Measurements from ENCODE around the gene OGFR. TPM values are rescaled to one million over a fixed set of nuclear protein-coding genes. Genes with fewer than 3 reads are reported as not detected.
"Not testable (repeated sequence)": the region's sequence is repeated elsewhere in the genome, so short reads cannot be mapped to it uniquely, and the experiment has no call there.

OGFR gene
- total and polyA plus RNA-seq, 2 donors (not counting 3 experiments of a cell fraction or from before 2014, with no cell fraction given): 30.8 to 44.0 TPM

GRCh38 chr20:62846166-62846890 is 41.7 kb downstream of the OGFR start:
- H3K9me3 ChIP-seq (replicated peaks; ENCODE audit: control insufficient read depth, insufficient read depth, low read length): no peaks in the 10 kb centered on the region
- FAIRE-seq: no peak
- TF ChIP-seq FOS (IDR thresholded peaks at IDR 0.05; ENCODE audit: borderline replicate concordance, insufficient read depth, low read length) (no peak), GATA2 (IDR thresholded peaks at IDR 0.05; ENCODE audit: insufficient read depth, insufficient read length, low read depth, low read length) (no peak), POLR2A (IDR thresholded peaks at IDR 0.05; ENCODE audit: low read depth, low read length) (no peak), EZH2 (IDR thresholded peaks at IDR 0.05; ENCODE audit: borderline replicate concordance, low read depth, low read length, severe bottlenecking) (no peak), POLR2AphosphoS5 (IDR thresholded peaks at IDR 0.05; ENCODE audit: insufficient read depth, low read depth, low read length) (no peak)
- TF ChIP-seq, protein P1, sequence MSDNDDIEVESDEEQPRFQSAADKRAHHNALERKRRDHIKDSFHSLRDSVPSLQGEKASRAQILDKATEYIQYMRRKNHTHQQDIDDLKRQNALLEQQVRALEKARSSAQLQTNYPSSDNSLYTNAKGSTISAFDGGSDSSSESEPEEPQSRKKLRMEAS (IDR thresholded peaks at IDR 0.05; ENCODE audit: insufficient read depth, insufficient read length): no peak
- H3K9ac ChIP-seq (replicated peaks; ENCODE audit: extremely low read depth, insufficient read depth, low read length): no peak overlapping the region
- H3K4me2 ChIP-seq (ENCODE audit: insufficient read depth, low read length): no peak overlapping the region
- no peaks in the 10 kb centered on the region for H3K79me2 ChIP-seq (ENCODE audit: control insufficient read depth, insufficient read depth, low read length)
- no peaks in the 10 kb centered on the region for H3K27me3 ChIP-seq (ENCODE audit: control insufficient read depth in 2 of 2, insufficient read depth in 2 of 2, low read length in 2 of 2)
- ChIA-PET CTCF (interaction anchor here (0.6 to 2.1 kb wide), 5 partner anchors 16 to 179 kb away, joined by 3 to 14 read pairs (median 4); no protein-coding TSS in a partner anchor), POLR2A (no interaction called here)
- H3K9me1 ChIP-seq (replicated peaks; ENCODE audit: control insufficient read depth, extremely low read depth, insufficient read depth, low read length): no peaks in the 10 kb centered on the region
- intact Hi-C loops (cut with micrococcal nuclease) (no loop called here), dilution Hi-C loops (cut with MboI; ENCODE audit: extremely low pct_ligation_motif_present, low sequenced_read_pairs) (no loop called here)
- no peaks in the 10 kb centered on the region for H4K20me1 ChIP-seq (replicated peaks; ENCODE audit: control insufficient read depth, extremely low read depth, insufficient read depth, low read length)
- H3K27ac ChIP-seq (ENCODE audit: insufficient read depth, low read depth, low read length): no peak overlapping the region
- H3K4me3 ChIP-seq (replicated peaks in 1 of 3; ENCODE audit: insufficient read depth in 1 of 3, low read depth in 1 of 3, low read length in 3 of 3): no peak overlapping the region
- BruUV-seq (replicated peaks): no TSS peak
- no peaks in the 10 kb centered on the region for H3K4me1 ChIP-seq (ENCODE audit: control insufficient read depth, extremely low read depth, insufficient read depth, low read length)
- no peak for DNase-seq (ENCODE audit: low read depth, low spot score)
- H2AFZ ChIP-seq (ENCODE audit: low read depth, low read length): no peak overlapping the region
- no peaks in the 10 kb centered on the region for H3K36me3 ChIP-seq (ENCODE audit: control insufficient read depth in 2 of 2, extremely low read depth in 1 of 2, insufficient read depth in 2 of 2, low read length in 2 of 2)

DNA sequence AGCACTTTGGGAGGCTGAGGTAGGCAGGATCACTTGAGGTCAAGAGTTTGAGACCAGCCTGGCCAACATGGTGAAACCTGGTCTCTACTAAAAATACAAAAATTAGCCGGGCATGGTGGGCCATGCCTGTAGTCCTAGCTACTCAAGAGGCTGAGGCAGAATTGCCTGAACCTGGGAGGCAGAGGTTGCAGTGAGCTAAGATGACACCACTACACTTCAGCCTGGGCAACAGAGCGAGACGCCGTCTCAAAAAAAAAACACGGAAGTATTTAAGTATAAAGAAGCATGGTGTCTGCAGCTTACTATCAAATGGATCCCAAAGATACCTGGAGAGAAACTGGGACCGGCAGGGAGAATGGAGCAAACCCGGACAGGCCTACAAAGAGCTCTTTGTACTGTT is 44.3 kb downstream of the OGFR start:
- H3K9me3 ChIP-seq (replicated peaks; ENCODE audit: control insufficient read depth, insufficient read depth, low read length); intact Hi-C loops (cut with micrococcal nuclease); BruUV-seq (replicated peaks); H3K4me2 ChIP-seq (ENCODE audit: insufficient read depth, low read length); H3K36me3 ChIP-seq (ENCODE audit: control insufficient read depth in 2 of 2, extremely low read depth in 1 of 2, insufficient read depth in 2 of 2, low read length in 2 of 2); H3K27me3 ChIP-seq (ENCODE audit: control insufficient read depth in 2 of 2, insufficient read depth in 2 of 2, low read length in 2 of 2); DNase-seq (ENCODE audit: low read depth, low spot score); dilution Hi-C loops (cut with MboI; ENCODE audit: extremely low pct_ligation_motif_present, low sequenced_read_pairs); H2AFZ ChIP-seq (ENCODE audit: low read depth, low read length); H3K79me2 ChIP-seq (ENCODE audit: control insufficient read depth, insufficient read depth, low read length); FAIRE-seq; H3K27ac ChIP-seq (ENCODE audit: insufficient read depth, low read depth, low read length); H4K20me1 ChIP-seq (replicated peaks; ENCODE audit: control insufficient read depth, extremely low read depth, insufficient read depth, low read length); H3K4me3 ChIP-seq (replicated peaks in 1 of 3; ENCODE audit: insufficient read depth in 1 of 3, low read depth in 1 of 3, low read length in 3 of 3); H3K9me1 ChIP-seq (replicated peaks; ENCODE audit: control insufficient read depth, extremely low read depth, insufficient read depth, low read length); H3K4me1 ChIP-seq (ENCODE audit: control insufficient read depth, extremely low read depth, insufficient read depth, low read length); H3K9ac ChIP-seq (replicated peaks; ENCODE audit: extremely low read depth, insufficient read depth, low read length); POLR2A ChIA-PET: not testable (repeated sequence)
- CTCF ChIA-PET: interaction anchor here (1.2 kb wide), 1 partner anchor 26 kb away, joined by 3 read pairs; no protein-coding TSS in a partner anchor
